NCI-H1092 treated with DMSO at 0.1 percent for 48 hours (cell line): Measurements from ENCODE around the gene KCNAB1.
"Not testable (repeated sequence)": the region's sequence is repeated elsewhere in the genome, so short reads cannot be mapped to it uniquely, and the experiment has no call there.

ENCODE experiments used
- DNase-seq: peaks from one replicate; lab custom pipeline; 2025; lab: John Stamatoyannopoulos, UW

The KCNAB1 gene

DNA sequence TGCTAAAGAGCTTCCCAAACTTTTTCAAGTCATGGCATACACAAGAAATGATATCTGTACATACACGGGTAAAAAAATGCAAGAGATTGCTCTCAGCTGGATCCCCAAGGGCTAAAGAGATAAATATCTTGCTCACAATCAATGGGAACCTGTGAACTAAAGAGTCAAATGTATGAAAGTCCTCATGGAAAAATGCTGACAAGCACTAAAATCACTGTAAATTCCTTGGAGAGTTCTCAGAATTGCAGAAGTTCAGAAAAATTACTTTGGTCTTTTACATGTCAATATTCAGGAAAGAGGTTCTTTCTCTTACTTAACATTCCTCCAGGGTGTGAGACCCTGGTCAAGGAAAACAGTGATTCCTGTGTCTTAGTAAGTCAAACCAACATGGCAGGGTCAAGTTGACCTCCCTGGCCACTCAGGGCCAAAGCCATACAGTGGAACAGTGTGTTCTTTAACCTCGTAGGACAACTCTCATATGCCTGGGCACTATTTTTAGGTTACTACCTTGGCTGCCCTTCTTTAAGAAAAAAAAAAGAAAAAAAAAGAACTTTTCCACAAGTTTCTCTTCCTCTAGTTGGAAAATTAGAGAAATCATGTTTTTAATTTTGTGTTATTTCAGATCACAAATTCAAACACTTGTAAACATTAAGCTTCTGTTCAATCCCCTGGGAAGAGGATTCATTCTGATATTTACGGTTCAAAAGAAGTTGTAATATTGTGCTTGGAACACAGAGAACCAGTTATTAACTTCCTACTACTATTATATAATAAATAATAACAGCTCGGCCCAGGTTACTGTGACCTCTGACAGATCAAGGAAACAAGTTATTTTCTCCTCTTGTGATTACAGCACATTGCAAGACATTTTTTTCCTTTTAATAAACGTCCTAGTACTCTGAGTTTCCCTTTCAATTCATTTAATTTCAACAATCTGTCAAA is 422.0 kb downstream of the KCNAB1 start:
- no peak for DNase-seq

DNA sequence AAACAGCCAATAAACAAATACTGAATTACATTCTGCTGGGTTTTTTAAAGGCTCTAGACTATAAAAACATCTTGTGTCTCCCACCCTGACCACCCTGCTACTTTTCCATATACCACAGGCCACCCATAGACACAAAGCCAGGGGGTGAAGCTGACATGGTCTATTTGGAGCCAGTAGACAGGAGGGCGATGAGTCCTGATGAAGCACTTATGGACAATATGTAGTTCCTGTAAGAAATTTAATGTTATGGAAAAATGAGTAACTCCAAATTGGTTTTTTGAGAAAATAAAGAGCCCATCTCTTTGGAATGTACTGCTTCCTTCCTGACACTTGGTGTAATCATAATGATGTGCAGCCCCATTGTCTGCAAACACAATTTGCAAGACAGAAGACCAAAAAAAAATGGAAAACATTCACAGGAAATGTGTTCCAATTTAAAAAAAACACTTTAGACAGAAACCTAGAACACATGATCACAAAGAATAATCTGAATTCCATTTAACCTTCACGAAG is 422.7 kb downstream of the KCNAB1 start:
- no peak for DNase-seq

- DNase-seq: no peak
Measured at GRCh38 chr3:156547637-156548036, 427.3 kb downstream of the KCNAB1 start.

DNA sequence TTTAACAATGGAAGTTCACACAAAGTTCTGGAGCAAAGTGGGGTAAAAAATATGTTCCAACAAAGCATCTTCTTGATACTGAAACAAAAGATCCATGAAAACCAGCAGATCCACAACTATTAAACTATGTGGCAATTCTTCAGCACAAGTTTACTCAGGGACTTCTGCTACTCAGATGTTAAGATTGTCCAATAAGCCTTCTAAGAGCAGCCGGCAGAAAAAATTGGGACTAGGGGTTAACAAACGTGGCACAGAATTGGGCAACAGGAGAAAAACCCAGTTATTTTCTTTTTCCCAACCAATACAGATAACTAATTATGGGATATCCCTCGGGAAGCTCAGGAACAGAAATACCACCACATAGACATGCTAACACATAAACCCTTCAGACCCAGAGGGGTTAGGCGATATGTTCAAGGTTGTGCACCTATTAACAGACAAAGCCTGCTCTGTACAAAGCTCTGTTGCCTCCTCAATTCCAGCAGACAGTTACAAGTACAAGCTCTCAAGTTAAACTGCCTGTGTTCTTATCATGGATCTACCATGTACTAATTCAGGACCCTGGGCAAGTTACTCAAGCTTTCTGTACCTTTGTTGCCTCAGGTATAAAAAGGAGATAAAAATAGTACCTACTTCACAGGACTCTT is 427.8 kb downstream of the KCNAB1 start:
- no peak for DNase-seq

GRCh38 chr3:156548902-156549301 is 428.5 kb downstream of the KCNAB1 start:
- DNase-seq: no peak

DNA sequence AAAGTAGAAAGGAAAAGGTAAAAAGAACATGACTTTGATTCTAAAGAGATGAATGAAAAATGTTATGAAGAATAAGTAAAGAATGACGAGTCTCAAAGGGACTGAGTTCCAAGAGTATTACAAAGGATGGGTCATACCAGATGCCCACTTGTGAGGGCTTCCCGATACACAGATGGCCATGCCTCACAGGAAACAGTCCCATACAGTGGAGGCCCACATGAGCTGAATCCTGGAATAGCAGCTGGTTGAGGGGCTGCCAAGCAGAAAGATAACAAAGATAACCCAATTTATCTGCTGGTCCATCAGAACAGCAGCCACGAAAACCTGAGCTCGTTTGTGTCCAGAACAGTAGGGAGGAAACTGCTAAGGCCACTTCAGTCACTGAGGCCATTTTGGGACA is 430.9 kb downstream of the KCNAB1 start:
- no peak for DNase-seq

GRCh38 chr3:156551746-156552145 is 431.4 kb downstream of the KCNAB1 start:
- DNase-seq: no peak

- no peak for DNase-seq
Measured at GRCh38 chr3:156552973-156553372, 432.6 kb downstream of the KCNAB1 start.

GRCh38 chr3:156553705-156554356 is 433.5 kb downstream of the KCNAB1 start:
- DNase-seq: no peak

- no peak for DNase-seq
Measured at GRCh38 chr3:156554515-156554841, 434.1 kb downstream of the KCNAB1 start.

GRCh38 chr3:156554842-156555687 is 434.7 kb downstream of the KCNAB1 start, which contains the start of gene SSR3:
Gene SSR3, minus strand, starts transcription at chr3:156555117. Its CDS starts 28 bp downstream, at chr3:156555089.
- peak; percentile 98 for DNase-seq

GRCh38 chr3:156558389-156558788 is 438.0 kb downstream of the KCNAB1 start:
- DNase-seq: no peak

DNA sequence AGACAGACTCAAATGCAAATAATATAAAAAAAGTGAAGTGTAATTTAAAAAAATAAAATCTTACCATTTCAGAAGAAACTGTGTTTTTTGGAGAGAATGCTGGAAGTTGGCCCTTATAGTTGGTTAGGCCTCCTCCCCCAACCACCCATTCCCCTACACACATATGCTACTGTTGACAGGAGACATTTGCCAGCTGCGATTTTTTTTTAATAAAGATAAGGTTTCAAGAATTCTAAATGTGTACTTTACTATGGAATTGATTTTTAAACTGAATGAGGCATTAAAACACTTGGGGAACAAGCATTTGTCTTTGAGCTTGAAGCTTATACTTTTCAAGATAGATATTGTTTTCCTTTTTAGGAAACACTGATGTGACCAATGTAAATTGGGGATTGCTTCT is 438.9 kb downstream of the KCNAB1 start:
- no peak for DNase-seq

DNA sequence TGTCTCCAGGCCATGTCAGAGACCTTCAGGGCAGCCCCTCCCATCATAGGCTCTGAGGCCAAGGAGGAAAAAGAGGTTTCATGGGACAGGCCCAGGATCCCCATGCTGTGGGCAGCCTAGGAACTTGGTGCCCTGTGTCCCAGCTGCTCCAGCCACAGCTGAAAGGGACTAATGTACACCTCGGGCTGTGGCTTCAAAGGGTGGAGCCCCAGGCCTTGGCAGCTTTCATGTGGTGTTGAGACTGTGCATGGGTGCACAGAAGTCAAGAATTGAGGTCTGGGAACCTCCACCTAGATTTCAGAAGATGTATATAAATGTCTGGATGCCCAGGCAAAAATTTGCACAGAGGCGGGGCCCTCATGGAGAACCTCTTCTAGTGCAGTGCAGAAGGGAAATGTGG is 441.2 kb downstream of the KCNAB1 start:
- DNase-seq: no peak

- not testable (repeated sequence) for DNase-seq
Measured at GRCh38 chr3:156562486-156562885, 442.1 kb downstream of the KCNAB1 start.

DNA sequence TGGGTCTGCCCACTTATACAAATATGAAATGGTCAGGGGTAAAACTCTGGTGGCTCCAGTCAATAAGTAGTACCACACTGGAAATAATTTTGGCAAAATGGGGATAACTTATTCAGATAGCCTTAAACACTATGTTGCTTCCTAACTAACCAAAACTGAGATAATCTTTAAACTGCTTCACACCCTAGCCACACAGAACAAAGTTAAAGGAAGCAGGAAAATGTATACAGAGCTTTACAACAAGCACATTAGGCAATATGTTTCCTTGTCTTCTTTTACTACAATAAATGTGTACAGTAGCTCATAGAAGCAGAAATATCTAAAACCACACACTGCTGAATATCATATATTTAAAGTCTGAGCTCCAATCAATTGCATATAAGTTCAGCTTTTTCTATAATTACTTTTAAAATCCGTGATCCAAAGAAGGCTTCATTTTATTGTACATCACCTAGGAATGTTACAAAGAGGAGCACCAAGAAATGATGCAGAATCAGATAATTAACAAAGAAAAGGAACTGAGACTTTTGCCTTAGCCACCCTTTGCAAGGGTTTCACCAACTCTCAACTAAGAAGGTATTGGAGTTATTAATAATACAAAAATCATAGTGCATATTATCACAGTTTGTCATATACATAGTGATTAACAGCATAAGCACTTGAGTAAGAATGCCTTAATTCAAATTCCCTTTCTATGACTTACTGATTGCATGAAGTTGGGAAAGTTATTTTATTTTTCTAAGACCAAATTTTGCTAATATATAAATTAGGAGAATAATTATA is 443.7 kb downstream of the KCNAB1 start:
- DNase-seq: no peak

DNA sequence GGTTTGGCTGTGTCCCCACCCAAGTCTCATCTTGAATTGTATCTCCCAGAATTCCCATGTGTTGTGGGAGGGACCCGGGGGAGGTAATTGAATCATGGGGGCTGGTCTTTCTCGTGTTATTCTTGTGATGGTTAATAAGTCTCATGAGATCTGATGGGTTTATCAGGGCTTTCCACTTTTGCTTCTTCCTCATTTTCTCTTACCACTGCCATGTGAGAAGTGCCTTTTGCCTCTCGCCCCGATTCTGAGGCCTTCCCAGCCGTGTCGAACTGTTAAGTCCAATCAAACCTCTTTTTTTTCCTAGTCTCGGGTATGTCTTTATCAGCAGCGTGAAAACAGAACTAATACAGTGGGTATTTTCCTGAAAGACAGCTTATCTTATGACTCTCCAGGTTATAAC is 448.6 kb downstream of the KCNAB1 start:
- not testable (repeated sequence) for DNase-seq

DNA sequence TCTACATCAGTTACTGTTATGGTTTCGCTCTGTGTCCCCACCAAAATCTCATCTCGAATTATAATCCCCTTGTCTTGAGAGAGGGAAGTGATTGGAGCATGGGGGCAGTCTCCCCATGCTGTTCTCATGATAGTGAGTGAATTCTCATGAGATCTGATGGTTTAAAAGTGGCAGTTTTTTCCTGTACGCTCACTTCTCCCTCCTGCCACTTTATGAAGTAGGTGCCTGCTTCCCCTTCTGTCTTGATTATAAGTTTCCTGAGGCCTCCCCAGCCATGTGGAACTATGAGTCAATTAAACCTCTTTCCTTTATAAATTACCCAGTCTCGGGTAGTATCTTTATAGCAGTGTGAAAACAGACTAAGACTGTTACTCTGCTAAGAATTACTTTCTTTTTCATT is 449.5 kb downstream of the KCNAB1 start:
- DNase-seq: not testable (repeated sequence)

DNA sequence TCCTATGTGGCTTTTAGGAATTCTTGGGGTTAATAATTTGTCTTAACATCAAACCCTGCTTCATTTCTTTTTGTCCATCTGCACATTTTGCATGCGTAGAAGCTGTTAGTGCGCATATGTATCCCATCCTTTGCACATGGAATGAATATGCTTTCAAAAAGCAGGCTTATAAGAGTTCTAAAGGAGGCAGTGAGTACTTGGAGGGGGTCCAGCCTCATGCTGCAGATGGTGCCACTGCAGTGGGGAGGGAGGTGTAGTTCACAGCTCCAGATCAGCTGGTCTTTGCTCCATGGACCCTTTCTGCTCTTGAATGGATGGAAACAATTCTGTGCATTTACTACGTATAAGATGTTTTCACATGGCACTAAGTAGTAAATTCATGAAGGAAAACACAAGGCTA is 455.3 kb downstream of the KCNAB1 start:
- DNase-seq: no peak

DNA sequence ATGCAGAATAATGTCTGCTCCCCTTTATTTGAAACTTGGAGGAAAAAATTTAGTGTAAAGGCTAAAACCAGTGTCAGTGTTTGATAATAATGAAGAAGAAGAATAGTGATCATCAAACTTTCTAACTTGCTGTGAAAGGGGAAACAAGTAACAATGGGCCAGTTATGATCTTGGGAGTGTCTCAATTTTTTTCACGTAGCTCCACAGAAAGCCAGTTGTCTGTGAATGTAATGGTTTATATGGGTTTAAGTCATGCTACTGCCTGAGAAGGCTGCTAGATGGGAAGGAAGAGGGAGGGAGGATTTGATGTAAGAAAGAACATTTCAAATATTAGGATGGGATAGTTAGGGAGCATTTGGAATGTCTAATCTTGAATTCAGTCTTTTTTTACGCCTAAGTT is 455.7 kb downstream of the KCNAB1 start:
- DNase-seq: no peak
